Vagina (tissue), 2 donors: Measurements from ENCODE around the gene SOX21.

ENCODE experiments used
- CTCF ChIP-seq, 3 experiments: fragments of 450-650 bp in 2 of 3; fragments of 200-600 bp in 1 of 3; sonication (generic) in 1 of 3; IDR thresholded peaks; one replicate each; pipeline ENCODE4 v1.5.1; 2017 to 2019; ENCODE audit warnings: antibody characterized with exemption in 3 of 3, mild to moderate bottlenecking in 2 of 3, moderate library complexity in 2 of 3
- POLR2A ChIP-seq, 2 donors: fragments of 450-650 bp; IDR thresholded peaks; one replicate each; pipeline ENCODE4 v1.6.1; 2017; ENCODE audit warnings: antibody characterized with exemption in 2 of 2, mild to moderate bottlenecking in 2 of 2, moderate library complexity in 2 of 2

DNA sequence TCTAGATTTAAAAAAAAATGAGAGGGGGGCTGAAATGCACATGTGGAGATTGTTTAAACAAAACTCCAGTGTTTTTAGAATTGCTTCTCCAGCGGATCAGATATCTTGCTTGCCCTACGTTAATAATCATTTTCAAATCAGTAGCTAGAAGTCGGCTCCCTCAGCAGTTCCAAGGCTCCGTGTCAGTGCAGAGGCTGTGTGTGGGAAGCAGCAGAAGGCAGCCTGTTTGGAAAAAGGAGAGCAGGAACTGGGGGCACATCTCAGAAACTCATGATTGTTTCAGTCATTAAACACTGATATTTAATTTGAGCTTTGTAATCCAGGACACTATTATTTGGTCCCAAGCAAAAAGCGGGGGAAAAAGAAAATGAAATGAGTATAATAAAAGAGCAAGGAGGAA is 50.9 kb downstream of the SOX21 start:
- TF ChIP-seq CTCF (IDR thresholded peaks at IDR 0.05) (no peak), POLR2A (IDR thresholded peaks at IDR 0.05) (no peak)
